Measurements from ENCODE around the gene ZBTB20. TPM values are rescaled to one million over a fixed set of nuclear protein-coding genes. Genes with fewer than 3 reads are reported as not detected.

Gene ZBTB20
- total RNA-seq, 4 donors from 2014 or later, result 148 to 242 (median 188) TPM

- Histone ChIP-seq H3K27ac (no peak overlapping the region), H3K9me3 (no peaks in the 10 kb centered on the region), H3K4me3 (replicated peaks in 1 of 3) (no peak overlapping the region), H3K4me1 (peaks cover 14 to 17% of the 10 kb centered on the region in 2 donors), H3K27me3 (no peaks in the 10 kb centered on the region), H3K36me3 (no peaks in the 10 kb centered on the region)
- intact Hi-C loops (cut with DNase I), result no loop called here
- no peak for DNase-seq
- 80 to 86% methylated on average over 2 of the region's 2 CpGs for WGBS, 2 donors
- TF ChIP-seq CTCF (IDR thresholded peaks at IDR 0.05), result no peak
- TF ChIP-seq POLR2A (IDR thresholded peaks at IDR 0.05), result no peak
These were observed 636.9 kb downstream of the ZBTB20 start for GRCh38 chr3:114510201-114510600.

GRCh38 chr3:114509756-114510155 lies 637.3 kb downstream of the ZBTB20 start:
- no peak overlapping the region for H3K4me3 ChIP-seq (replicated peaks in 1 of 3)
- H3K4me1 ChIP-seq, result peaks cover 16 to 17% of the 10 kb centered on the region in 2 donors
- H3K36me3 ChIP-seq, result no peaks in the 10 kb centered on the region
- no peak for TF ChIP-seq POLR2A (IDR thresholded peaks at IDR 0.05)
- TF ChIP-seq CTCF (IDR thresholded peaks at IDR 0.05), result no peak
- DNase-seq, result no peak
- intact Hi-C loops (cut with DNase I), result no loop called here
- H3K27me3 ChIP-seq, result no peaks in the 10 kb centered on the region
- no peak overlapping the region for H3K27ac ChIP-seq
- 88 to 94% methylated on average over 5 of the region's 5 CpGs for WGBS, 2 donors
- no peaks in the 10 kb centered on the region for H3K9me3 ChIP-seq

- Histone ChIP-seq H3K36me3 (no peaks in the 10 kb centered on the region), H3K4me1 (peaks cover 17 to 19% of the 10 kb centered on the region in 2 donors), H3K4me3 (replicated peaks in 1 of 3) (no peak overlapping the region), H3K9me3 (no peaks in the 10 kb centered on the region), H3K27ac (no peak overlapping the region), H3K27me3 (no peaks in the 10 kb centered on the region)
- TF ChIP-seq POLR2A (IDR thresholded peaks at IDR 0.05) (no peak), CTCF (IDR thresholded peaks at IDR 0.05) (no peak)
- 53 to 66% methylated on average over 1 of the region's 1 CpG for WGBS, 2 donors
- DNase-seq, result no peak
- intact Hi-C loops (cut with DNase I), result no loop called here
These were observed 638.1 kb downstream of the ZBTB20 start for GRCh38 chr3:114508976-114509375.

GRCh38 chr3:114508208-114508607 lies 638.9 kb downstream of the ZBTB20 start:
- Histone ChIP-seq H3K9me3 (no peaks in the 10 kb centered on the region), H3K4me1 (peaks cover 17 to 19% of the 10 kb centered on the region in 2 donors), H3K4me3 (replicated peaks in 1 of 3) (no peak overlapping the region), H3K27me3 (no peaks in the 10 kb centered on the region), H3K36me3 (no peaks in the 10 kb centered on the region), H3K27ac (no peak overlapping the region)
- intact Hi-C loops (cut with DNase I), result no loop called here
- TF ChIP-seq POLR2A (IDR thresholded peaks at IDR 0.05) (no peak), CTCF (IDR thresholded peaks at IDR 0.05) (no peak)
- 97 to 100% methylated on average over 1 of the region's 1 CpG for WGBS, 2 donors
- no peak for DNase-seq

GRCh38 chr3:114506591-114507300 lies 640.3 kb downstream of the ZBTB20 start:
- Histone ChIP-seq H3K27me3 (no peaks in the 10 kb centered on the region), H3K4me3 (replicated peaks in 1 of 3) (no peak overlapping the region), H3K27ac (no peak overlapping the region), H3K36me3 (no peaks in the 10 kb centered on the region), H3K9me3 (no peaks in the 10 kb centered on the region), H3K4me1 (peaks cover 14 to 15% of the 10 kb centered on the region in 2 donors)
- DNase-seq, result no peak
- intact Hi-C loops (cut with DNase I), result no loop called here
- WGBS, 2 donors, result 76 to 91% methylated on average over 6 of the region's 6 CpGs
- TF ChIP-seq POLR2A (IDR thresholded peaks at IDR 0.05) (no peak), CTCF (IDR thresholded peaks at IDR 0.05) (no peak)

All from thyroid gland (tissue), 4 donors.